HEK293T (cell line): ENCODE data around the gene NACAD.

Experiments
- ARNT ChIP-seq: fragments of 450-650 bp; IDR thresholded peaks from 2 replicates; pipeline ENCODE4 v1.6.1; 2017; ENCODE audit warnings: mild to moderate bottlenecking
- BHLHE40 ChIP-seq: fragments of 450-650 bp; IDR thresholded peaks from 2 replicates; pipeline ENCODE4 v1.6.1; 2016; ENCODE audit warnings: mild to moderate bottlenecking, moderate library complexity, borderline replicate concordance
- CTBP1 ChIP-seq: fragments of 450-650 bp; IDR thresholded peaks from 2 replicates; pipeline ENCODE4 v1.6.1; 2016; ENCODE audit warnings: borderline replicate concordance
- ELF4 ChIP-seq: fragments of 450-650 bp; IDR thresholded peaks from 2 replicates; pipeline ENCODE4 v1.6.1; 2017; ENCODE audit warnings: antibody characterized with exemption
- FOXA1 ChIP-seq: fragments of 450-650 bp; IDR thresholded peaks from 2 replicates; pipeline ENCODE4 v1.6.1; 2016; ENCODE audit warnings: mild to moderate bottlenecking
- FOXK2 ChIP-seq: fragments of 450-650 bp; IDR thresholded peaks from 2 replicates; pipeline ENCODE4 v1.6.1; 2016; ENCODE audit warnings: mild to moderate bottlenecking
- FOXM1 ChIP-seq: fragments of 450-650 bp; IDR thresholded peaks from 2 replicates; pipeline ENCODE4 v1.6.1; 2017; ENCODE audit warnings: mild to moderate bottlenecking, borderline replicate concordance
- HDGF ChIP-seq: fragments of 450-650 bp; IDR thresholded peaks from 2 replicates; pipeline ENCODE4 v1.6.1; 2017; ENCODE audit warnings: antibody characterized with exemption, borderline replicate concordance
- L3MBTL2 ChIP-seq: fragments of 450-650 bp; conservative IDR thresholded peaks from 2 replicates; pipeline ENCODE4 v1.6.1; 2016; ENCODE audit warnings: mild to moderate bottlenecking
- PKNOX1 ChIP-seq: fragments of 450-650 bp; IDR thresholded peaks from 2 replicates; pipeline ENCODE4 v1.6.1; 2016
- ZNF384 ChIP-seq: fragments of 450-650 bp; IDR thresholded peaks from 2 replicates; pipeline ENCODE4 v1.6.1; 2016

DNA sequence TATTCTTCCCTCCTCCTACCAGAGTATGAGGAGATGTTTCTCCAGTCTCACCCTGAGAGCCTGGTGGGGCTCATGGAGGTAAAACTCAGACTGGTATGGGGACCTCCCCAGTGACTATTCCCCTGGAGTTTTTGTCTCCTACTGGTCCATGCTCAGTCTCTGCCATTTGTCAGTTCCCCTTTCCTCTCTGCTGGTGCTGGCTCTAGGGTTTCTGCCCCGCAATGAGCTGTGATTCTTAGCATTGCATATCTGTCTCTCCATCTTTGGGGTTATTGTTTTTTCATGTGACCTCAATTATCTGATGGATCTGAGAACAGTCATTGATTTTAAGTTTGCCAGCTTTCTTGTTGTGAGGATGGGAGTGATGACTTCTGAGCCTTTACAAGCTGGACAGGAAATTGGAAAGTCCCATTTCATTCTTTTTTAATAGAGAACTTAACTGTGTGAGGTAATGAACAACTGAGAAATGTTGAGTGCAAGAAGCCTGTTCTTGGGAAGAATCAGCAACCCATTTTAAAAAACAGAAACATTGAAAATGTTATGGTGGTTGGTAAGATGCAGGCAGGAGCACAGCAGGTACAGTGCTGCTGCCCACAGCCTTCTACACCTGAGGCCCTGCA is 26.9 kb downstream of the NACAD start:
- TF ChIP-seq L3MBTL2: no peak
- TF ChIP-seq FOXM1: no peak
- TF ChIP-seq ARNT: no peak
- no peak for TF ChIP-seq FOXK2
- TF ChIP-seq HDGF: no peak
- TF ChIP-seq CTBP1: no peak
- TF ChIP-seq ZNF384: no peak
- TF ChIP-seq BHLHE40: no peak
- no peak for TF ChIP-seq PKNOX1
- TF ChIP-seq FOXA1: no peak
- TF ChIP-seq ELF4: no peak
